Ishikawa (cell line): Measurements from ENCODE around the gene CHST10.

Experiments used
- CEBPB ChIP-seq: IDR thresholded peaks from 2 replicates; pipeline ENCODE4 v1.6.1; 2012
- CREB1 ChIP-seq: IDR thresholded peaks from 2 replicates; pipeline ENCODE4 v1.6.1; 2012; ENCODE audit warnings: low read depth
- EGR1 ChIP-seq: IDR thresholded peaks from 2 replicates; pipeline ENCODE4 v1.6.1; 2012
- EP300 ChIP-seq: IDR thresholded peaks from 2 replicates; pipeline ENCODE4 v1.6.1; 2012; ENCODE audit warnings: borderline replicate concordance
- FOXM1 ChIP-seq: IDR thresholded peaks from 2 replicates; pipeline ENCODE4 v1.6.1; 2012; ENCODE audit warnings: low read depth, borderline replicate concordance
- MAX ChIP-seq: IDR thresholded peaks from 2 replicates; pipeline ENCODE4 v1.6.1; 2012
- NFIC ChIP-seq: IDR thresholded peaks from 2 replicates; pipeline ENCODE4 v1.6.1; 2012
- RAD21 ChIP-seq: IDR thresholded peaks from 2 replicates; pipeline ENCODE4 v1.6.1; 2012; ENCODE audit warnings: low read depth
- TAF1 ChIP-seq: IDR thresholded peaks from 2 replicates; pipeline ENCODE4 v1.6.1; 2012; ENCODE audit warnings: low read depth, mild to moderate bottlenecking
- TCF12 ChIP-seq: IDR thresholded peaks from 2 replicates; pipeline ENCODE4 v1.6.1; 2012; ENCODE audit warnings: low read depth
- TEAD4 ChIP-seq: IDR thresholded peaks from 2 replicates; pipeline ENCODE4 v1.6.1; 2012
- USF1 ChIP-seq: IDR thresholded peaks from 2 replicates; pipeline ENCODE4 v1.6.1; 2012
- YY1 ChIP-seq: IDR thresholded peaks from 2 replicates; pipeline ENCODE4 v1.6.1; 2012; ENCODE audit warnings: low read depth
- ZBTB7A ChIP-seq: IDR thresholded peaks from 2 replicates; pipeline ENCODE4 v1.6.1; 2012; ENCODE audit warnings: low read depth
- TF ChIP-seq, protein P1 (sequence below): IDR thresholded peaks from 2 replicates; pipeline ENCODE4 v1.6.1; 2012; ENCODE audit warnings: low read depth, mild to moderate bottlenecking

CHST10 gene

DNA sequence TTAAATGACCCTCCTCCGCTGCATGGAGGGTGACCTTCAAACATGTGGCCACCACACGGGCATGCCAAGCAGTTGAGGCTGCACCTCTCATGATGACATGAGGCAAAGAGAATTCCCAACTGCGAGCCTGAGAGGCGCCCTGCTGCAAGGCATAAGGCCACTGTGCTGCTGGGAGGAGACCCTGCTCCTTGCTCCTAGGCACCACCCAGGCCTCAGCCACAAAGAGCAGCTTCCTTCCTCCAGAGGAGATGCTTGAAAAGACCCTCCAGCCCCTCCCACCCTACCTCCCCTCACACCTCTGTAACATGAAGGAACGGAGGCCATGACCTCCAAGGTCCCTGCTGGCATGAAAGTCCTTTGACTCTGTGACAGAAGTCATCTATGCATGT is 11.4 kb downstream of the CHST10 start:
- TF ChIP-seq FOXM1, result no peak
- no peak for TF ChIP-seq CEBPB
- no peak for TF ChIP-seq USF1
- TF ChIP-seq EGR1, result no peak
- TF ChIP-seq ZBTB7A, result no peak

- TF ChIP-seq TAF1, result no peak
- no peak for TF ChIP-seq TEAD4
- TF ChIP-seq CREB1, result no peak
- TF ChIP-seq, protein P1, sequence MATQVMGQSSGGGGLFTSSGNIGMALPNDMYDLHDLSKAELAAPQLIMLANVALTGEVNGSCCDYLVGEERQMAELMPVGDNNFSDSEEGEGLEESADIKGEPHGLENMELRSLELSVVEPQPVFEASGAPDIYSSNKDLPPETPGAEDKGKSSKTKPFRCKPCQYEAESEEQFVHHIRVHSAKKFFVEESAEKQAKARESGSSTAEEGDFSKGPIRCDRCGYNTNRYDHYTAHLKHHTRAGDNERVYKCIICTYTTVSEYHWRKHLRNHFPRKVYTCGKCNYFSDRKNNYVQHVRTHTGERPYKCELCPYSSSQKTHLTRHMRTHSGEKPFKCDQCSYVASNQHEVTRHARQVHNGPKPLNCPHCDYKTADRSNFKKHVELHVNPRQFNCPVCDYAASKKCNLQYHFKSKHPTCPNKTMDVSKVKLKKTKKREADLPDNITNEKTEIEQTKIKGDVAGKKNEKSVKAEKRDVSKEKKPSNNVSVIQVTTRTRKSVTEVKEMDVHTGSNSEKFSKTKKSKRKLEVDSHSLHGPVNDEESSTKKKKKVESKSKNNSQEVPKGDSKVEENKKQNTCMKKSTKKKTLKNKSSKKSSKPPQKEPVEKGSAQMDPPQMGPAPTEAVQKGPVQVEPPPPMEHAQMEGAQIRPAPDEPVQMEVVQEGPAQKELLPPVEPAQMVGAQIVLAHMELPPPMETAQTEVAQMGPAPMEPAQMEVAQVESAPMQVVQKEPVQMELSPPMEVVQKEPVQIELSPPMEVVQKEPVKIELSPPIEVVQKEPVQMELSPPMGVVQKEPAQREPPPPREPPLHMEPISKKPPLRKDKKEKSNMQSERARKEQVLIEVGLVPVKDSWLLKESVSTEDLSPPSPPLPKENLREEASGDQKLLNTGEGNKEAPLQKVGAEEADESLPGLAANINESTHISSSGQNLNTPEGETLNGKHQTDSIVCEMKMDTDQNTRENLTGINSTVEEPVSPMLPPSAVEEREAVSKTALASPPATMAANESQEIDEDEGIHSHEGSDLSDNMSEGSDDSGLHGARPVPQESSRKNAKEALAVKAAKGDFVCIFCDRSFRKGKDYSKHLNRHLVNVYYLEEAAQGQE, result no peak
- no peak for TF ChIP-seq FOXM1
- no peak for TF ChIP-seq YY1
- TF ChIP-seq CEBPB, result no peak
- TF ChIP-seq NFIC, result no peak
- TF ChIP-seq EP300, result no peak
- no peak for TF ChIP-seq USF1
- no peak for TF ChIP-seq TCF12
- no peak for TF ChIP-seq EGR1
- no peak for TF ChIP-seq MAX
- TF ChIP-seq RAD21, result no peak
These were observed 11.9 kb downstream of the CHST10 start for GRCh38 chr2:100405403-100406119.

GRCh38 chr2:100404411-100404810 is 13.1 kb downstream of the CHST10 start:
- no peak for TF ChIP-seq CEBPB

DNA sequence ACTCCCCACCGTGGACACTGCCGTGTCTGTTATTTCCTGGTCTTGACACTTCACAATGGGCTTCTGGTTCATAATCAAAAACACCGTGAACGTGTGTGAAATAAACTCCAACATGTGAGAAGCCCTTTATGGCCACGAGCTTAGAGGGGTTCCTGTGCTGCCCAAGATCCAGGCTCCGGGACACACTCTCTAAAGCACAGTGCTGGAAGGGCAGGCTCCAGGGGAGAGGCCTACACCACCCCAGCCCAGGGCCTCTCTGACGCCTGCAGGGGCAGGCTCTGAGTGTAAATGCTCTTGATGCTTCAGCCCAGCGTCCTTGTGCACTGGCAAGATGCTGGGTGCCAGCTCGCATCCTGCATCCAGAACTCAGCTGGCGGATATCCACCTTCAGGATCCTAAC is 13.7 kb downstream of the CHST10 start:
- no peak for TF ChIP-seq ZBTB7A
- TF ChIP-seq, protein P1, result no peak
- TF ChIP-seq RAD21, result no peak

DNA sequence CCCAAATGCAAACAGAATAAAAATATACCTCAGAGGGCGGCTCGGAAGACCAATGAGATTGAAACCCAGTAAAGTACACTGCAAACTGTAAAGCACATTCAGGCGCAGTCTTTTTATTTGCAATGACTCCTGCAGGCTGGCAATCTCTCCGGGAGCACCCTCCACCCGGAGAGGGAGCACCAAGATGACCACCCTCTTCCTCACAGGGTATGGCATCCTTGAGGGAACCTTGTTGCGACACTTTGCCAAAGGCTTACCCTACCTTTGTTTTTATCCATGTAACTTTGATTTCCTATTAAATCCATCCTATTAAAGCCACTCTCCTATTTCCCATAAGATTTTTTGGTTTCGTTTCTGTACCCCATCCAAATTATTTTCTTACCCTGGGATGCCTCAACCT is 16.2 kb downstream of the CHST10 start:
- no peak for TF ChIP-seq EP300
- TF ChIP-seq FOXM1, result no peak
- TF ChIP-seq CEBPB, result no peak
- no peak for TF ChIP-seq NFIC
- TF ChIP-seq ZBTB7A, result no peak
- no peak for TF ChIP-seq TAF1
- TF ChIP-seq RAD21, result no peak
- TF ChIP-seq, protein P1, result no peak
- no peak for TF ChIP-seq YY1
- no peak for TF ChIP-seq USF1
